ENCODE results near the gene CXCL1. TPM values are rescaled to one million over a fixed set of nuclear protein-coding genes. Genes with fewer than 3 reads are reported as not detected.

The CXCL1 gene
- total RNA-seq, 1 donor from 2014 or later: not detected

- no peak for DNase-seq (ENCODE audit: low read depth, low spot score)
- TF ChIP-seq, protein P1, sequence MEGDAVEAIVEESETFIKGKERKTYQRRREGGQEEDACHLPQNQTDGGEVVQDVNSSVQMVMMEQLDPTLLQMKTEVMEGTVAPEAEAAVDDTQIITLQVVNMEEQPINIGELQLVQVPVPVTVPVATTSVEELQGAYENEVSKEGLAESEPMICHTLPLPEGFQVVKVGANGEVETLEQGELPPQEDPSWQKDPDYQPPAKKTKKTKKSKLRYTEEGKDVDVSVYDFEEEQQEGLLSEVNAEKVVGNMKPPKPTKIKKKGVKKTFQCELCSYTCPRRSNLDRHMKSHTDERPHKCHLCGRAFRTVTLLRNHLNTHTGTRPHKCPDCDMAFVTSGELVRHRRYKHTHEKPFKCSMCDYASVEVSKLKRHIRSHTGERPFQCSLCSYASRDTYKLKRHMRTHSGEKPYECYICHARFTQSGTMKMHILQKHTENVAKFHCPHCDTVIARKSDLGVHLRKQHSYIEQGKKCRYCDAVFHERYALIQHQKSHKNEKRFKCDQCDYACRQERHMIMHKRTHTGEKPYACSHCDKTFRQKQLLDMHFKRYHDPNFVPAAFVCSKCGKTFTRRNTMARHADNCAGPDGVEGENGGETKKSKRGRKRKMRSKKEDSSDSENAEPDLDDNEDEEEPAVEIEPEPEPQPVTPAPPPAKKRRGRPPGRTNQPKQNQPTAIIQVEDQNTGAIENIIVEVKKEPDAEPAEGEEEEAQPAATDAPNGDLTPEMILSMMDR (conservative IDR thresholded peaks at IDR 0.05): no peak
- Mint-ChIP-seq H3K9me3 (no peaks in the 10 kb centered on the region), H3K27ac (ENCODE audit: unreplicated experiment) (no peak overlapping the region), H3K36me3 (ENCODE audit: low read depth) (no peaks in the 10 kb centered on the region), H3K4me1 (peaks cover 5% of the 10 kb centered on the region), H3K27me3 (ENCODE audit: low read depth) (peaks cover 50% of the 10 kb centered on the region), H3K4me3 (no peak overlapping the region)
Observed at GRCh38 chr4:73864961-73865360, 4.2 kb upstream of the CXCL1 start.

DNA sequence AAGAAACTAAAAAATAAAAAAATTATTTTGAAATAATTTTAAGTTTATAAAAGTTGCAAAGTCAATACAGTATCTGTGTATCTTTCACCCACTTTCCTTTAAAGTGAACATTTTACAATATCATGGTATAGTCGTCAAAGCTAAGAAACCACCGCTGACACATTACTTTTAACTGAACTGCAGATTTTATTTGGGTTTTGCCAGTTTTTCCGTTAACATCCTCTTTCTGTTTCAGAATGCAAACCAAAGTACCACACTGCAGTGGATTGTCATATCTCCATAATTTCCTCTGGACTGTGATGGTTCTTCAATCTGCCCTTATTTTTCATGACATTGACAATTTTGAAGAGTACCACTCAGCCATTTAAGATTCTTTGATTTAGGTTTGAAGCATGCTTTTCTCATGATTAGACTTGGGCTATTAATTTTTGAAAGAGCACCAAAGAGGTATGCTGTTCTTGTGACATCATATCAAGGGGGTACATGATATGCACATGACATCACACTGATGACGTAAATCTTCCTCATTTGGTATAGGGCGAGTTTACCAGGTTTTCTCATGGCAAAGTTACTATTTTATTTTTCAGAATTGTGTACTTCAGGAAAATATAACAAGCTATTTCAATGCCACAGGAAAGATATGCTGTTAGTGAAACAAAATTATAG lies 3.6 kb upstream of the CXCL1 start:
- peaks cover 56% of the 10 kb centered on the region for H3K27me3 Mint-ChIP-seq (ENCODE audit: low read depth)
- no peak overlapping the region for H3K4me3 Mint-ChIP-seq
- no peaks in the 10 kb centered on the region for H3K9me3 Mint-ChIP-seq
- TF ChIP-seq, protein P1 (conservative IDR thresholded peaks at IDR 0.05): no peak
- DNase-seq (ENCODE audit: low read depth, low spot score): no peak
- no peaks in the 10 kb centered on the region for H3K36me3 Mint-ChIP-seq (ENCODE audit: low read depth)
- H3K4me1 Mint-ChIP-seq: peaks cover 5% of the 10 kb centered on the region
- no peak overlapping the region for H3K27ac Mint-ChIP-seq (ENCODE audit: unreplicated experiment)

DNA sequence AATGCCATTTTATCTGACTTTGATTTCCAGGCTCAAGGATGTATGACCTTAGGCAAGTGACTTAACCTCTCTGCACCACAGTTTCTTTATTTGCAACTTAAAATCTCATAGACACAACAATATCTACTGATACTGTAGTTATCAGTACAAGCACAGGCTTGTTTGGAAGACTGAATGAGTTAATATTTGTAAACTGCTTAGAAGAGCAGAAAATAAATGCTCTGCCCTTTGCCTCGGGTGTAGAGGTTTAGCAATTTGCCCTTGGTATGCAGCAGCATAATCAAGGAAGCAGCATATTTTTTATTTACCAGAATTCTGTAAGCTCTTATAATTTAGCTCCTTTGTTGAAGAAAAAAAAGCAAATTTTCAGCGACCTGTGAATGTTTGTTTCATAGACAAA lies 2.9 kb upstream of the CXCL1 start:
- TF ChIP-seq, protein P1 (conservative IDR thresholded peaks at IDR 0.05): no peak
- no peak for DNase-seq (ENCODE audit: low read depth, low spot score)
- Mint-ChIP-seq H3K27ac (ENCODE audit: unreplicated experiment) (no peak overlapping the region), H3K4me3 (no peak overlapping the region), H3K4me1 (peaks cover 5% of the 10 kb centered on the region), H3K9me3 (no peaks in the 10 kb centered on the region), H3K27me3 (ENCODE audit: low read depth) (peaks cover 63% of the 10 kb centered on the region), H3K36me3 (ENCODE audit: low read depth) (no peaks in the 10 kb centered on the region)

- H3K4me3 Mint-ChIP-seq: no peak overlapping the region
- H3K4me1 Mint-ChIP-seq: peaks cover 5% of the 10 kb centered on the region
- H3K36me3 Mint-ChIP-seq (ENCODE audit: low read depth): no peaks in the 10 kb centered on the region
- H3K27ac Mint-ChIP-seq (ENCODE audit: unreplicated experiment): no peak overlapping the region
- DNase-seq (ENCODE audit: low read depth, low spot score): no peak
- peaks cover 66% of the 10 kb centered on the region for H3K27me3 Mint-ChIP-seq (ENCODE audit: low read depth)
- no peaks in the 10 kb centered on the region for H3K9me3 Mint-ChIP-seq
- TF ChIP-seq, protein P1 (conservative IDR thresholded peaks at IDR 0.05): no peak
Observed at GRCh38 chr4:73867783-73868182, 1.4 kb upstream of the CXCL1 start.

DNA sequence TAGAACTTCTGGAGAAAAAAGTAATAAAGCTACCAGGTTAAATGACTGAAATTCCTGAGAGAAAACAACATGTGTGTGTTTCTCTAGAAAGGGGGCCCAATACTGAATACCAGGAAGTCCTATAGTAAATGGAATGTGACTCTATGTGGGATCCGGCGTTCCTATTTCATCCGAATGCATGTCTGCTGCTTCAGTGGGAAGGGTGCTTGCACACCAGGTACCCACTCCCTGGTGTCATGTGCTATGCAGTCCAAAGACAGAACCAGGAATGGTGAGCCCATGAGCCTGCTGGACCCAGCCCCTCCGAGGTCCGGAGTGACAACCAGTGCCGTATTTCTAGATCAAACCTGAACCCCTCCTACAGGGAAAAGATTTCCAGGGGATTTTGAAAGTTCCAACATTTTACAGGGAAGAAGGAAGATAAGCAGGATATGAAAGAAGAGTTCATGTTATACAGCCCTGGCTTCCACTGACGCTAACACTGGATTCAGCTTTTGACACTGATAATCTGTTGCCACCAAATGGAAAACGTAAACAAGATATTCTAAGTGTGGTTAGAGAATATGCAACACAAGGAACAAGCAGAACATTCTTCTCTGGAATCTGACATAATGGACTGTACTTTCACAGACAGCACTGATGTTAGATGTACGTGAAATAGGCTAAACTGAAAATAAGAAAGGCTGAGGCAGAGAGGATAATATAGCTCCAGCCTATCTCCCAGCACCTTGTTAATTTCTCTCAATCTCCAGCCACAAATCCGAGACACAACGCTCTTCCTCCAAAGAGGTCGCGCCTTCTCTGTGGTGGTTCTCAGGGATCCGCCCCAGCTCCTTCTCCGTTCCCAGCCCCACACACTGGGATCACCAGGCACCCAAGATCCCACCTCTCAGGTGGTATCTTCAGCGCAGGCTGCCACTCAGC lies 725 bp upstream of the CXCL1 start:
- H3K36me3 Mint-ChIP-seq (ENCODE audit: low read depth): no peaks in the 10 kb centered on the region
- H3K9me3 Mint-ChIP-seq: no peaks in the 10 kb centered on the region
- TF ChIP-seq, protein P1 (conservative IDR thresholded peaks at IDR 0.05): no peak
- peak overlapping the region; percentile 83 for H3K4me3 Mint-ChIP-seq
- no peak overlapping the region for H3K27ac Mint-ChIP-seq (ENCODE audit: unreplicated experiment)
- H3K4me1 Mint-ChIP-seq: peaks cover 5% of the 10 kb centered on the region
- H3K27me3 Mint-ChIP-seq (ENCODE audit: low read depth): peaks cover 67% of the 10 kb centered on the region
- DNase-seq (ENCODE audit: low read depth, low spot score): no peak

All from neural crest cell (in vitro differentiated cells).